ENCODE results near the gene SCN3A.
A peak's percentile ranks its signal among the peaks of the same experiment; 100 is the strongest.

Gene SCN3A

GRCh38 chr2:165203689-165204559, at the start of gene SCN3A:
Gene SCN3A, minus strand, starts transcription at chr2:165204050. Its CDS starts 27,656 bp downstream, at chr2:165176394.
- peak; percentile 69 for DNase-seq (ENCODE audit: low read depth)

GRCh38 chr2:165253178-165253577, 49.3 kb upstream of the SCN3A start:
- no peak for DNase-seq (ENCODE audit: low read depth)

- DNase-seq (ENCODE audit: low read depth) = no peak
Observed at GRCh38 chr2:165251366-165251765, 47.5 kb upstream of the SCN3A start.

GRCh38 chr2:165248238-165248637, 44.4 kb upstream of the SCN3A start:
- DNase-seq (ENCODE audit: low read depth) = no peak

- DNase-seq (ENCODE audit: low read depth) = no peak
Observed at GRCh38 chr2:165245081-165245793, 41.4 kb upstream of the SCN3A start.

- DNase-seq (ENCODE audit: low read depth) = no peak
Observed at GRCh38 chr2:165240916-165241315, 37.1 kb upstream of the SCN3A start.

GRCh38 chr2:165239856-165240515, 36.1 kb upstream of the SCN3A start:
- no peak for DNase-seq (ENCODE audit: low read depth)

GRCh38 chr2:165239230-165239629, 35.4 kb upstream of the SCN3A start, which contains the start of gene SCN2A:
Gene SCN2A, plus strand, starts transcription at chr2:165239414. Its CDS starts 56,410 bp downstream, at chr2:165295824.
- peak; percentile 69 for DNase-seq (ENCODE audit: low read depth)

- peak; percentile 34 for DNase-seq (ENCODE audit: low read depth)
Observed at GRCh38 chr2:165238295-165238694, 34.4 kb upstream of the SCN3A start.

GRCh38 chr2:165237056-165237455, 33.2 kb upstream of the SCN3A start:
- no peak for DNase-seq (ENCODE audit: low read depth)

GRCh38 chr2:165227571-165227970, 23.7 kb upstream of the SCN3A start:
- no peak for DNase-seq (ENCODE audit: low read depth)

GRCh38 chr2:165224941-165225340, 21.1 kb upstream of the SCN3A start:
- no peak for DNase-seq (ENCODE audit: low read depth)

GRCh38 chr2:165219481-165219880, 15.6 kb upstream of the SCN3A start:
- peak; percentile 41 for DNase-seq (ENCODE audit: low read depth)

- no peak for DNase-seq (ENCODE audit: low read depth)
Observed at GRCh38 chr2:165214093-165214492, 10.2 kb upstream of the SCN3A start.

GRCh38 chr2:165208094-165208493, 4.2 kb upstream of the SCN3A start:
- no peak for DNase-seq (ENCODE audit: low read depth)

GRCh38 chr2:165205865-165206264, 2.0 kb upstream of the SCN3A start:
- no peak for DNase-seq (ENCODE audit: low read depth)

GRCh38 chr2:165202239-165202638, 1.6 kb downstream of the SCN3A start:
- no peak for DNase-seq (ENCODE audit: low read depth)

- DNase-seq (ENCODE audit: low read depth) = no peak
Observed at GRCh38 chr2:165198181-165198580, 5.7 kb downstream of the SCN3A start.

GRCh38 chr2:165197346-165197745, 6.5 kb downstream of the SCN3A start:
- no peak for DNase-seq (ENCODE audit: low read depth)

GRCh38 chr2:165196411-165196810, 7.4 kb downstream of the SCN3A start:
- no peak for DNase-seq (ENCODE audit: low read depth)

GRCh38 chr2:165193178-165193777, 10.6 kb downstream of the SCN3A start:
- no peak for DNase-seq (ENCODE audit: low read depth)

- no peak for DNase-seq (ENCODE audit: low read depth)
Observed at GRCh38 chr2:165192729-165193128, 11.1 kb downstream of the SCN3A start.

All from ELR (cell line).